ENCODE results near the gene MYT1.

GRCh38 chr20:64205611-64206026 lies 41.4 kb downstream of the MYT1 start:
- TF ChIP-seq CTCF (IDR thresholded peaks at IDR 0.05), result no peak
- no peak for TF ChIP-seq POLR2A (IDR thresholded peaks at IDR 0.05)
